ENCODE data around the gene DUSP12. TPM values are rescaled to one million over a fixed set of nuclear protein-coding genes. Genes with fewer than 3 reads are reported as not detected.

The DUSP12 gene
- total and polyA plus RNA-seq, 2 donors: 22.6 to 28.2 TPM

Other genes starting within 250 kb of the DUSP12 start
- 14.7 TPM for gene FCGR2A, start 244.3 kb upstream of the DUSP12 start, total RNA-seq
- 50.0 TPM for gene FCGR2A, start 244.3 kb upstream of the DUSP12 start, polyA plus RNA-seq
- 1.1 TPM for gene HSPA6, start 225.2 kb upstream of the DUSP12 start, total RNA-seq
- gene HSPA6, start 225.2 kb upstream of the DUSP12 start, polyA plus RNA-seq: 12.3 TPM
- 9.0 TPM for gene FCGR3A, start 200.0 kb upstream of the DUSP12 start, total RNA-seq
- 41.1 TPM for gene FCGR3A, start 200.0 kb upstream of the DUSP12 start, polyA plus RNA-seq
- gene FCGR3B, start 118.6 kb upstream of the DUSP12 start, total RNA-seq: 2.0 TPM
- 1.9 TPM for gene FCGR3B, start 118.6 kb upstream of the DUSP12 start, polyA plus RNA-seq
- 1.3 TPM for gene FCGR2B, start 86.6 kb upstream of the DUSP12 start, total RNA-seq
- gene FCGR2B, start 86.6 kb upstream of the DUSP12 start, polyA plus RNA-seq: 10.9 TPM
- gene FCRLA, start 42.6 kb upstream of the DUSP12 start, total RNA-seq: 2.4 TPM
- gene FCRLA, start 42.6 kb upstream of the DUSP12 start, polyA plus RNA-seq: 11.5 TPM
- 0.28 TPM for gene FCRLB, start 28.2 kb upstream of the DUSP12 start, total RNA-seq
- 0.84 TPM for gene FCRLB, start 28.2 kb upstream of the DUSP12 start, polyA plus RNA-seq
- gene ATF6, start 16.5 kb downstream of the DUSP12 start, total RNA-seq: 12.7 TPM
- gene ATF6, start 16.5 kb downstream of the DUSP12 start, polyA plus RNA-seq: 6.5 TPM